Spleen (tissue), 11 donors: ENCODE results near the gene SLC35F3. TPM values are rescaled to one million over a fixed set of nuclear protein-coding genes. Genes with fewer than 3 reads are reported as not detected.

Experiments used
- DNase-seq: peaks from one replicate; pipeline ENCODE4 v3.0.0-alpha.2; 2020
- H3K27ac ChIP-seq, 8 donors: fragments of 200-600 bp; sonication (generic) in 7 of 8; 1 replicate in 4 of 8; 2 replicates in 4 of 8; pipeline versions ENCODE4 v1.5.0 to v1.8.0; 2016 to 2021; ENCODE audit warnings: inconsistent platforms in 4 of 8, mild to moderate bottlenecking in 4 of 8, moderate library complexity in 1 of 8
- H3K27me3 ChIP-seq, 7 donors: fragments of 200-600 bp; sonication (generic) in 6 of 7; replicated peaks in 1 of 7; 1 replicate in 4 of 7; 2 replicates in 3 of 7; pipeline versions ENCODE4 v1.5.0 to v1.8.0; 2016 to 2021; ENCODE audit warnings: inconsistent platforms in 3 of 7, mild to moderate bottlenecking in 1 of 7
- H3K36me3 ChIP-seq, 6 donors: fragments of 200-600 bp; sonication (generic) in 5 of 6; 1 replicate in 4 of 6; 2 replicates in 2 of 6; pipeline versions ENCODE4 v1.5.0 to v1.8.0; 2016 to 2021; ENCODE audit warnings: inconsistent platforms in 2 of 6
- H3K4me1 ChIP-seq, 6 donors: fragments of 200-600 bp; sonication (generic) in 5 of 6; 1 replicate in 3 of 6; 2 replicates in 3 of 6; pipeline versions ENCODE4 v1.5.0 to v1.8.0; 2016 to 2021; ENCODE audit warnings: inconsistent platforms in 3 of 6
- H3K4me3 ChIP-seq, 8 donors: fragments of 200-600 bp; sonication (generic) in 7 of 8; 1 replicate in 4 of 8; 2 replicates in 4 of 8; pipeline versions ENCODE4 v1.5.0 to v1.8.0; 2016 to 2021; ENCODE audit warnings: inconsistent platforms in 4 of 8, mild to moderate bottlenecking in 4 of 8, moderate library complexity in 2 of 8
- H3K9me3 ChIP-seq, 8 donors: fragments of 200-600 bp; sonication (generic) in 7 of 8; 1 replicate in 4 of 8; 2 replicates in 4 of 8; pipeline versions ENCODE4 v1.5.0 to v1.8.0; 2016 to 2021; ENCODE audit warnings: inconsistent platforms in 4 of 8
- POLR2A ChIP-seq, 3 donors: fragments of 450-650 bp; IDR thresholded peaks; one replicate each; pipeline ENCODE4 v1.5.1; 2017; ENCODE audit warnings: antibody characterized with exemption in 3 of 3, mild to moderate bottlenecking in 1 of 3
- POLR2AphosphoS5 ChIP-seq, 3 donors: sonication (generic); formaldehyde crosslinking; IDR thresholded peaks; one replicate each; pipeline ENCODE4 v1.5.1; 2017; ENCODE audit warnings: antibody characterized with exemption in 3 of 3
- WGBS, 5 donors: extraction: QIAGEN DNeasy Blood & Tissue Kit in 3 of 5; methylation state at CpG; one replicate each; pipeline versions ENCODE4 v1.1.5 to v1.1.7; 2013 to 2018; 5-methylcytosine and 5-hydroxymethylcytosine counted together
- intact Hi-C: fragments of 100-400 bp; cut with DNase I; formaldehyde crosslinking; loops from one replicate; pipeline ENCODE4 v1.15.0; 2023; ENCODE audit warnings: low total_unique reads
- polyA plus RNA-seq, 3 donors: library from polyadenylated mRNA; stranded (reverse); fragments of 200-250 nt; gene quantifications; one replicate each; pipeline ENCODE4 v1.2.1, GENCODE V29; 2013
- total RNA-seq, 7 donors: library from RNA; depleted of rRNA in 3 of 7; stranded (reverse); fragments of >200 nt in 3 of 7; fragmentation: NEBNext Ultra II Directional in 4 of 7; extraction: Animal tissue kit (Norgen Biotek cat#: 25700) in 4 of 7; gene quantifications; one replicate each; pipeline versions ENCODE4 v1.1.0 to v1.2.1, GENCODE V29; 2016 to 2021
- TF ChIP-seq, protein P1 (sequence below), 11 experiments: fragments of 200-600 bp in 7 of 11; fragments of 450-650 bp in 4 of 11; sonication (generic) in 4 of 11; IDR thresholded peaks in 8 of 11; conservative IDR thresholded peaks in 3 of 11; 1 replicate in 7 of 11; 2 replicates in 4 of 11; pipeline versions ENCODE4 v1.4.0 to v1.8.0; 2016 to 2021; ENCODE audit warnings: antibody characterized with exemption in 11 of 11, inconsistent platforms in 4 of 11, mild to moderate bottlenecking in 1 of 11
- donor health status: healthy with polysubstance abuse.
- donor health status: DM: no; HTN: no; CAD: no; lungs with moderate emphysema.
- donor health status: DM: no; HTN: no; CAD: no.
- donor health status: Bipolar disorder and iron deficiency.
- donor health status: healthy.
- donor health status: DM: no; HTN: no; CAD: no.
- donor health status: DM: yes; HTN: yes; CAD: no.

Gene SLC35F3
- total and polyA plus RNA-seq, 10 donors, result 0.03 to 0.44 (median 0.11) TPM; not detected in 5

GRCh38 chr1:234096161-234096770, 191.8 kb downstream of the SLC35F3 start:
- H3K4me3 ChIP-seq, result no peak overlapping the region
- H3K9me3 ChIP-seq, result no peaks in the 10 kb centered on the region
- 65 to 72% (median 69%) methylated on average over 7 of the region's 7 CpGs for WGBS, 5 donors
- H3K27ac ChIP-seq, result no peak overlapping the region
- DNase-seq, result no peak
- intact Hi-C loops, result no loop called here
- peaks cover 0 to 8% (median 0%) of the 10 kb centered on the region in 6 donors for H3K4me1 ChIP-seq
- H3K27me3 ChIP-seq, result peaks cover 0 to 19% (median 0%) of the 10 kb centered on the region in 7 donors
- no peaks in the 10 kb centered on the region for H3K36me3 ChIP-seq
- TF ChIP-seq POLR2AphosphoS5 (IDR thresholded peaks at IDR 0.05) (no peak), POLR2A (IDR thresholded peaks at IDR 0.05) (no peak)
- TF ChIP-seq, protein P1, sequence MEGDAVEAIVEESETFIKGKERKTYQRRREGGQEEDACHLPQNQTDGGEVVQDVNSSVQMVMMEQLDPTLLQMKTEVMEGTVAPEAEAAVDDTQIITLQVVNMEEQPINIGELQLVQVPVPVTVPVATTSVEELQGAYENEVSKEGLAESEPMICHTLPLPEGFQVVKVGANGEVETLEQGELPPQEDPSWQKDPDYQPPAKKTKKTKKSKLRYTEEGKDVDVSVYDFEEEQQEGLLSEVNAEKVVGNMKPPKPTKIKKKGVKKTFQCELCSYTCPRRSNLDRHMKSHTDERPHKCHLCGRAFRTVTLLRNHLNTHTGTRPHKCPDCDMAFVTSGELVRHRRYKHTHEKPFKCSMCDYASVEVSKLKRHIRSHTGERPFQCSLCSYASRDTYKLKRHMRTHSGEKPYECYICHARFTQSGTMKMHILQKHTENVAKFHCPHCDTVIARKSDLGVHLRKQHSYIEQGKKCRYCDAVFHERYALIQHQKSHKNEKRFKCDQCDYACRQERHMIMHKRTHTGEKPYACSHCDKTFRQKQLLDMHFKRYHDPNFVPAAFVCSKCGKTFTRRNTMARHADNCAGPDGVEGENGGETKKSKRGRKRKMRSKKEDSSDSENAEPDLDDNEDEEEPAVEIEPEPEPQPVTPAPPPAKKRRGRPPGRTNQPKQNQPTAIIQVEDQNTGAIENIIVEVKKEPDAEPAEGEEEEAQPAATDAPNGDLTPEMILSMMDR (IDR thresholded peaks at IDR 0.05 in 8 of 11, conservative IDR thresholded peaks at IDR 0.05 in 3 of 11), result no peak

DNA sequence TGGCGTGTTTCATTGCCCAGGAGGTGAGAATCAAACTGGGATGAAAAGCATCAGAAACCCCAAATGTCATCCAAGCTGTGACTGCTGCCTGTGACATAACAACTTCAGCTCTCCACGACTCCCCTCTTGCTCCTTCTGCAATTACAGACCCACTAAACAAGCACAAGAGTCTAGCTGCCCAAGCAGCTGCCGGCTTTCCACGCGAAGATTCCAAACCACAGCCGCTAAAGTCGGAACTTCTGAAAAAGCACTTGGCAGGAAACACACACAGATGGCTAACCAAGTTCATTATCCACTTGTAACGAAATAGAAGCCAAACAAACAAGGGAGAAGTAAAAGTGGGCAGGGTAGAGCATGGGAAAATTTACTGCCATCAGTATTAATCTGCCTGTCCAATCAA, 198.1 kb downstream of the SLC35F3 start:
- TF ChIP-seq, protein P1 (IDR thresholded peaks at IDR 0.05 in 8 of 11, conservative IDR thresholded peaks at IDR 0.05 in 3 of 11), result no peak
- no peak for TF ChIP-seq POLR2A (IDR thresholded peaks at IDR 0.05)
- TF ChIP-seq POLR2AphosphoS5 (IDR thresholded peaks at IDR 0.05), result no peak
- Histone ChIP-seq H3K27ac (no peak overlapping the region), H3K36me3 (no peaks in the 10 kb centered on the region), H3K4me1 (no peaks in the 10 kb centered on the region), H3K9me3 (no peaks in the 10 kb centered on the region), H3K27me3 (peaks cover 0 to 31% (median 5%) of the 10 kb centered on the region in 7 donors), H3K4me3 (no peak overlapping the region)
- intact Hi-C loops, result no loop called here
- WGBS, 5 donors, result 10 to 20% (median 13%) methylated on average over 8 of the region's 8 CpGs
- DNase-seq, result no peak

DNA sequence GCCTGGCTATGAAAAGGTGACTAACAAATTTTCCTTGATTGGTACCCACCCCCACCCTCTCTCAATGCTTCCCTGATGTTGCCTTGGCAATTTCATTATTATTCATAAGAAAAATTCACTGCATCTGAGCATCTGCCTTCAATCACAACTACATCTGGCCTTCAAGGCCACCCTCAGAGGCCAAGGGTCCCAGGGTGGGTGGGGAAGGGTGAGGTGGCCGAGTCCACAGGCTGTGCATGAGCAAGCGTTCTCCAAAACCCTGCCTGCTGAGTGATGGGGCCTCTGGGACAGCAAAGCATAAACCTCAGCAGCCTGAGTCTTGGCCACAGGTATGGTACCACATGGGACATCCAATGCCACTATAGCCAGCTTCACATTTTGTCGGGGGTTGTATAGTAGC, 198.7 kb downstream of the SLC35F3 start:
- Histone ChIP-seq H3K4me1 (no peaks in the 10 kb centered on the region), H3K27me3 (peaks cover 0 to 31% (median 5%) of the 10 kb centered on the region in 7 donors), H3K27ac (no peak overlapping the region), H3K36me3 (no peaks in the 10 kb centered on the region), H3K4me3 (no peak overlapping the region), H3K9me3 (no peaks in the 10 kb centered on the region)
- DNase-seq, result no peak
- no peak for TF ChIP-seq POLR2A (IDR thresholded peaks at IDR 0.05)
- TF ChIP-seq, protein P1 (IDR thresholded peaks at IDR 0.05 in 8 of 11, conservative IDR thresholded peaks at IDR 0.05 in 3 of 11), result no peak
- TF ChIP-seq POLR2AphosphoS5 (IDR thresholded peaks at IDR 0.05), result no peak
- WGBS, 5 donors, result 73 to 91% (median 78%) methylated on average over 3 of the region's 3 CpGs
- intact Hi-C loops, result no loop called here

- DNase-seq, result no peak
- intact Hi-C loops, result no loop called here
- no peak overlapping the region for H3K27ac ChIP-seq
These were observed 201.6 kb downstream of the SLC35F3 start for GRCh38 chr1:234106032-234106431.

More at GRCh38 chr1:234106032-234106431, 201.6 kb downstream of the SLC35F3 start:
- Histone ChIP-seq H3K9me3 (no peaks in the 10 kb centered on the region), H3K27me3 (peaks cover 0 to 23% (median 0%) of the 10 kb centered on the region in 7 donors), H3K4me3 (no peak overlapping the region), H3K4me1 (no peaks in the 10 kb centered on the region), H3K36me3 (no peaks in the 10 kb centered on the region)
- 72 to 93% (median 89%) methylated on average over 2 of the region's 2 CpGs for WGBS, 5 donors
- TF ChIP-seq, protein P1 (IDR thresholded peaks at IDR 0.05 in 8 of 11, conservative IDR thresholded peaks at IDR 0.05 in 3 of 11), result no peak
- no peak for TF ChIP-seq POLR2AphosphoS5 (IDR thresholded peaks at IDR 0.05)
- no peak for TF ChIP-seq POLR2A (IDR thresholded peaks at IDR 0.05)
